Colonic mucosa (tissue), 4 donors: Measurements from ENCODE around the gene RPH3AL. TPM values are rescaled to one million over a fixed set of nuclear protein-coding genes. Genes with fewer than 3 reads are reported as not detected.

Source experiments
- DNase-seq: peaks from one replicate; pipeline ENCODE4 v3.0.0-alpha.2; 2020
- H3K27ac ChIP-seq: fragments of 200-600 bp; one replicate; pipeline ENCODE4 v1.8.0; 2021
- H3K27me3 ChIP-seq: fragments of 200-600 bp; one replicate; pipeline ENCODE4 v1.8.0; 2021
- H3K36me3 ChIP-seq: fragments of 200-600 bp; one replicate; pipeline ENCODE4 v1.8.0; 2021
- H3K4me1 ChIP-seq: fragments of 200-600 bp; one replicate; pipeline ENCODE4 v1.8.0; 2021; ENCODE audit warnings: mild to moderate bottlenecking
- H3K4me3 ChIP-seq: fragments of 200-600 bp; one replicate; pipeline ENCODE4 v1.8.0; 2021
- H3K9ac ChIP-seq, 2 donors: one replicate each; pipeline ENCODE4 v1.7.0; 2013; ENCODE audit warnings: control low read depth in 2 of 2, low read depth in 2 of 2, low read length in 2 of 2
- H3K9me3 ChIP-seq: fragments of 200-600 bp; one replicate; pipeline ENCODE4 v1.8.0; 2021
- intact Hi-C: fragments of 100-400 bp; cut with DNase I; formaldehyde crosslinking; loops from one replicate; pipeline ENCODE4 v1.14.1; 2022
- total RNA-seq, 2 donors: library from RNA; stranded (reverse); fragmentation: NEBNext Ultra II Directional in 1 of 2; extraction: Animal tissue kit (Norgen Biotek cat#: 25700) in 1 of 2; gene quantifications; one replicate each; pipeline ENCODE4 v1.2.1, GENCODE V29; 2021
- TF ChIP-seq, protein P1 (sequence below): fragments of 200-600 bp; IDR thresholded peaks from one replicate; pipeline ENCODE4 v1.8.0; 2022; ENCODE audit warnings: antibody characterized with exemption, mild to moderate bottlenecking
- donor health status: healthy.
- donor health status: DM: no; HTN: no; CAD: no.
- donor health status: DM: no; HTN: no; CAD: no.

RPH3AL gene
- total RNA-seq, 2 donors from 2014 or later: 14.9 to 34.2 TPM

DNA sequence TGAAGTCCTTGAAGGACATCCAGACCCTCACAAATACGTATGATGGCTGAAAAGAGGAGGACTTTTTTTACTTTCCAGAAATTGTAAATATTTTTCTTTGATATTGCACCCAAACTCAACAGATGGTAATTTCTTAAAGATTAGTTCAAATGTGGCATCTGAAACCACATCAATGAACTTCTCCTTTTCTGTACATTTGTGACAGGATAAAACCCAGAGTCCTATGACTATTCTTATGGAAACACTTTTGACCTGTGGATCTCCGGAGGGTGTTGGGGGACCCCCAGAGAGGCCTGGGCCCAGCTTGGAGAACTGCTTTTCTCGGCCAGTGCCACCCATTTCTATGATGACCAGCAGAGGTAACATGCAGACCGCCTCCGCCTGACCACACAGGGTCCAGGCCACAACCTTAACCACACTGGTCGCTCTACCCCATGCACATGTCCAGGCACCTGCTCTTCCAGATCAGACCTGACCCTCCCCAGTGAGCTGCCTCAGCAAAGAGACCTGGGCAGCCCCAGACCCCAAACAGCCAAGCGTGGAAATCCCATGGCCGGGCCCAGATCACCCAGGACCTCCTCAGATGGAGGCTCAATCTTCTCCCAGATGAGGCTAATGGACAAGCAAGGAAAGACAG, 22.7 kb downstream of the RPH3AL start:
- Histone ChIP-seq H3K27ac (no peak overlapping the region), H3K4me3 (no peak overlapping the region), H3K9ac (no peak overlapping the region), H3K36me3 (no peaks in the 10 kb centered on the region), H3K27me3 (no peaks in the 10 kb centered on the region), H3K4me1 (no peaks in the 10 kb centered on the region), H3K9me3 (no peaks in the 10 kb centered on the region)
- intact Hi-C loops: no loop called here
- DNase-seq: no peak
- TF ChIP-seq, protein P1, sequence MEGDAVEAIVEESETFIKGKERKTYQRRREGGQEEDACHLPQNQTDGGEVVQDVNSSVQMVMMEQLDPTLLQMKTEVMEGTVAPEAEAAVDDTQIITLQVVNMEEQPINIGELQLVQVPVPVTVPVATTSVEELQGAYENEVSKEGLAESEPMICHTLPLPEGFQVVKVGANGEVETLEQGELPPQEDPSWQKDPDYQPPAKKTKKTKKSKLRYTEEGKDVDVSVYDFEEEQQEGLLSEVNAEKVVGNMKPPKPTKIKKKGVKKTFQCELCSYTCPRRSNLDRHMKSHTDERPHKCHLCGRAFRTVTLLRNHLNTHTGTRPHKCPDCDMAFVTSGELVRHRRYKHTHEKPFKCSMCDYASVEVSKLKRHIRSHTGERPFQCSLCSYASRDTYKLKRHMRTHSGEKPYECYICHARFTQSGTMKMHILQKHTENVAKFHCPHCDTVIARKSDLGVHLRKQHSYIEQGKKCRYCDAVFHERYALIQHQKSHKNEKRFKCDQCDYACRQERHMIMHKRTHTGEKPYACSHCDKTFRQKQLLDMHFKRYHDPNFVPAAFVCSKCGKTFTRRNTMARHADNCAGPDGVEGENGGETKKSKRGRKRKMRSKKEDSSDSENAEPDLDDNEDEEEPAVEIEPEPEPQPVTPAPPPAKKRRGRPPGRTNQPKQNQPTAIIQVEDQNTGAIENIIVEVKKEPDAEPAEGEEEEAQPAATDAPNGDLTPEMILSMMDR: no peak

DNA sequence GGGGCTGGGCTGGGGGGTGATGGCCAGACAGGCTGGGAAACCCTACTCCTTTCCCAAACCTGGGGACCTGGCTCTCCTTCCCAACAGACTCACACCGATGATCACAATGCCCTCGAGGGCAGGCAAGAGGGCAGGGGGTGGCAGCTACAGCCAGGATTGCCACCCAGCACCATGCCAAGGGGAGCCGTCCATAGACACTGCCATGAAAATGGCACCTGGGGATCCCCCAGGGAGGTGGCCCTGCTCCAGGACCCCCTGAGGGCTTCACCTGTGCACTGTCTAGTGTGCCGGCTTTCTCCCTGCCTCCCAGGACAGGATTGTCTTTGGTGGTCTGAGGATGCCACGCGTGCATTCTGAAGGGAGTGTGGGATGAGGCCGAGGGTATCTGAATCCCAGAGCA, 24.6 kb downstream of the RPH3AL start:
- Histone ChIP-seq H3K9me3 (no peaks in the 10 kb centered on the region), H3K27ac (no peak overlapping the region), H3K4me3 (no peak overlapping the region), H3K36me3 (no peaks in the 10 kb centered on the region), H3K27me3 (no peaks in the 10 kb centered on the region), H3K4me1 (no peaks in the 10 kb centered on the region), H3K9ac (no peak overlapping the region)
- TF ChIP-seq, protein P1: no peak
- no peak for DNase-seq
- intact Hi-C loops: no loop called here

DNA sequence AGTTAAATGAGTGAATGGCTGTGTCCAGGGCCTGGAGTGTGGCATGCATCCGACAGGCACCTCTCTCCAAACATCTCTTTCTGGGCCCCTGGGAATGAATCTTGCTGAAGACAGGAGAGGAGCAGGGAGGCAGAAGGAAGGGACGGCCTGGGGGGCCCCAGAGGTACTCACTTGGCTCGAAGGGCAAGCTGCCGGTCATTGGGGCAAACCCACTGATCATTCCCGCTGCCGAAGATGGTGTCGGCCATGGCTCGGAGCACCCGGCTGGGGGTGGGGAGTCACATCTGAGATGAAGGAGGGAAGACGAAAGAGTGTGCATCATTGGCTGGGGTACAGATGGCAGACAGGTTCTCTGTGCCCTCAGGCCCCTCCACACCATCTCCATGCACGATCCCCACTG, 25.3 kb downstream of the RPH3AL start:
- DNase-seq: no peak
- H3K9me3 ChIP-seq: no peaks in the 10 kb centered on the region
- no peaks in the 10 kb centered on the region for H3K36me3 ChIP-seq
- no peak overlapping the region for H3K4me3 ChIP-seq
- intact Hi-C loops: no loop called here
- TF ChIP-seq, protein P1: no peak
- H3K27me3 ChIP-seq: no peaks in the 10 kb centered on the region
- no peak overlapping the region for H3K27ac ChIP-seq
- H3K4me1 ChIP-seq: no peaks in the 10 kb centered on the region
- H3K9ac ChIP-seq: no peak overlapping the region

DNA sequence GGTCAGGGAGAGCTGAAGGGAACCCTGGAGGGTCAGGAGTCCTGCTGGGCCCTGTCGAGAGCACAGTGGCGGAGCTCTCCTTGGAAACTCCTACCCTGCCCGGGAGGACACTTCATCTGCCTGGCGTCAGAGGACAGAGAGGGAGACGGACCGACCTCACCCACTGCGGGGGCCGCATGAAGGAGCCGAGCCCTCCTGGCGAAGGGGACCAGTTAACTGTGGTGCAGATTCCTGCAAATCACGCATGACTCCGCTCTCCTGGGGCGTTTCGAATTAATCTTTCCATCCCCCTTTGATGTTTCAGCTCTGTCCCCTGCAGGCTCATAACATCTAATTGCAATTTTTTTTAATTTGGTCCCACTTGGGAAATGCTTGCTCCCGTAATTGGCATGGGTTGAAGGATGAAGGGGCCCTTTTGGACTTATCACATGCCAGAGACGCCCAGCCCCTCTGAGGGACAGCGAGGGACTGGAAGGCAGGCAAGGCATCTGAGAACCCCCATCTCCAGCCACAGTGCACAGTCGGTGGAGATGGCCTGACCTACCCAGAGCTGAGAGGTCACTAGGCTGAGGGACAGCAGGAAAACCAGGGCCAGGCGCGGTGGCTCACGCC, 26.5 kb downstream of the RPH3AL start:
- Histone ChIP-seq H3K4me1 (no peaks in the 10 kb centered on the region), H3K4me3 (no peak overlapping the region), H3K36me3 (no peaks in the 10 kb centered on the region), H3K27ac (no peak overlapping the region), H3K9ac (no peak overlapping the region), H3K27me3 (no peaks in the 10 kb centered on the region), H3K9me3 (no peaks in the 10 kb centered on the region)
- intact Hi-C loops: no loop called here
- TF ChIP-seq, protein P1: no peak
- no peak for DNase-seq

DNA sequence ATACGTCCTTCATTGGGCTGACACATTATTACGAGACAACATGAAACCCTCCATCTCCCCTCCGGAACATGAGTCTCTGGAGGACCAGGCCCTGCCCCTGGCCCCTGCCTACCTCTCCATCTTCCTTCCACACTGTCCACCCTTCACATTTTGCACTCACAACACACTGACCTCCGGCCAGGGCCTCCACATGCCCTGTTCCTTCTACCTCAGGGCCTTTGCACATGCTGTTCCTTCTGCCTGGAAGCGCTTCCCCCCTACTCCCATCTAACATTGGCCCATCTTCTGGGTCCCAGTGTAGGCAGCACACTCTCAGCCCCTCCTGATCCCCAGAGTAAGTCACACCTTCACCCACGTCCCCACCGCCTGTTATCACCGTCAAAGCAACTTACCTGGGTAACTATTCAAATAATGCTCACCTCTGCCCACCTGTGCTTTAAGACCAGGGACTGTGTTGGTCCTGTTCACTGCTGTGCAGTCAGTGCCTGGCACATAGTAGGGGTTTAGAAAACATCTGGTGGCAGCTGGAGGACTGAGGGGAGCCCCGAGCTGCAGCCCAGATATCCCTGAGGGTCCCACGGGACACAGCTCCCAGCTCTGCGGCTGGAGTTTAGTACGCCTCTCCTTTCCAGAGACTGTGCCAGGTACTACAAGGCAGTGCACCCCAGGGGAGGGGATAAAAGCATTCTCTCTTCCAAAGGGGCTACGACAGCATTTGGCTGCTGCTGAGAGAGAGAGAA, 27.2 kb downstream of the RPH3AL start:
- intact Hi-C loops: no loop called here
- DNase-seq: no peak
- Histone ChIP-seq H3K9me3 (no peaks in the 10 kb centered on the region), H3K4me1 (no peaks in the 10 kb centered on the region), H3K9ac (no peak overlapping the region), H3K27ac (no peak overlapping the region), H3K27me3 (no peaks in the 10 kb centered on the region), H3K4me3 (no peak overlapping the region), H3K36me3 (no peaks in the 10 kb centered on the region)
- TF ChIP-seq, protein P1: no peak
